ENCODE data around the gene DVL2. TPM values are rescaled to one million over a fixed set of nuclear protein-coding genes. Genes with fewer than 3 reads are reported as not detected.

The DVL2 gene
- total RNA-seq, 1 experiment from 2014 or later = 67.3 TPM

DNA sequence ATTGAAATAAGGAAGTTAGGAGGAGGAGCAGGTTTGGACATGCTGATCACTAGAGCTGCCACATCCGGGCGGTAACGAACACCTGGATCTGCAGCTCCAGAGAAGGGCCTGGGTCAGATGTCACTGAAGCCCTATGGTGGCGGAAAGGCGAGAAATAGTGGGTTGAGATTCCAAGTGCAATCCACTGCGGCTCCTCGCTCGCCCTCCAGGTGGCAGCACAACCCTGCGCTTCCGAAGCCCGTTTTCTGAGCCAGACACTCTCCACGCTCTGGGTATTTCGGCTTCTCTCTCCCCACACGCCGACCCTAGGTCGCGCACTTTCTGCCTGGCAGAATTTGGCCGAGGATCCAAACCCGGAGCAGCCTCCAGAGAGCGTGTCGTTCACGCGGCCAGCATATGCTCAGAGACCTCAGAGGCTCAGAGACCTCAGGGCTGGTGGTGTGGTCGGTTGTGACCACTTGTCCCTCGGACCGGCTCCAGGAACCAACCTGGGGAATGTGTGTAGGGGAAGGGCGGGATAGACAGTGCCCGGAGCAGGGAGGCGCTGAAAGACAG is 46.3 kb upstream of the DVL2 start (continued):
- TF ChIP-seq NFE2L1 (CRISPR knock-in tag; IDR thresholded peaks at IDR 0.05) (0 out of 2 replicates have a peak, but pooled peaks have one; percentile 72), ZNF121 (CRISPR knock-in tag; IDR thresholded peaks at IDR 0.05) (no peak), SMAD4 (CRISPR knock-in tag; IDR thresholded peaks at IDR 0.05) (no peak), CREB1 (CRISPR knock-in tag; IDR thresholded peaks at IDR 0.05) (no peak), TEAD1 (CRISPR knock-in tag; IDR thresholded peaks at IDR 0.05) (peak; percentile 90; the same call in 1 of the 2 replicates), ZNF232 (CRISPR knock-in tag; IDR thresholded peaks at IDR 0.05) (peak; percentile 69; the same call in 1 of the 2 replicates), GABPB1 (CRISPR knock-in tag; IDR thresholded peaks at IDR 0.05) (no peak), MYBL2 (CRISPR knock-in tag; IDR thresholded peaks at IDR 0.05) (peak; percentile 65), TEAD4 (CRISPR knock-in tag; IDR thresholded peaks at IDR 0.05) (no peak), ATF1 (CRISPR knock-in tag; IDR thresholded peaks at IDR 0.05) (no peak), RELA (CRISPR knock-in tag; IDR thresholded peaks at IDR 0.05; ENCODE audit: borderline replicate concordance) (no peak), JUN (CRISPR knock-in tag; IDR thresholded peaks at IDR 0.05) (no peak), NR3C1 (CRISPR knock-in tag; conservative IDR thresholded peaks at IDR 0.05; ENCODE audit: low read depth) (no peak), MXD4 (CRISPR knock-in tag; IDR thresholded peaks at IDR 0.05; ENCODE audit: borderline replicate concordance) (no peak), ZNF671 (CRISPR knock-in tag; IDR thresholded peaks at IDR 0.05) (no peak), JAZF1 (CRISPR knock-in tag; IDR thresholded peaks at IDR 0.05) (no peak), NFATC4 (CRISPR knock-in tag; IDR thresholded peaks at IDR 0.05) (no peak), ESRRA (CRISPR knock-in tag; IDR thresholded peaks at IDR 0.05; ENCODE audit: borderline replicate concordance) (no peak)
- TF ChIP-seq, protein P1, sequence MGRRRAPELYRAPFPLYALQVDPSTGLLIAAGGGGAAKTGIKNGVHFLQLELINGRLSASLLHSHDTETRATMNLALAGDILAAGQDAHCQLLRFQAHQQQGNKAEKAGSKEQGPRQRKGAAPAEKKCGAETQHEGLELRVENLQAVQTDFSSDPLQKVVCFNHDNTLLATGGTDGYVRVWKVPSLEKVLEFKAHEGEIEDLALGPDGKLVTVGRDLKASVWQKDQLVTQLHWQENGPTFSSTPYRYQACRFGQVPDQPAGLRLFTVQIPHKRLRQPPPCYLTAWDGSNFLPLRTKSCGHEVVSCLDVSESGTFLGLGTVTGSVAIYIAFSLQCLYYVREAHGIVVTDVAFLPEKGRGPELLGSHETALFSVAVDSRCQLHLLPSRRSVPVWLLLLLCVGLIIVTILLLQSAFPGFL (CRISPR knock-in tag; IDR thresholded peaks at IDR 0.05; ENCODE audit: borderline replicate concordance) = no peak
- TF ChIP-seq, protein P2, sequence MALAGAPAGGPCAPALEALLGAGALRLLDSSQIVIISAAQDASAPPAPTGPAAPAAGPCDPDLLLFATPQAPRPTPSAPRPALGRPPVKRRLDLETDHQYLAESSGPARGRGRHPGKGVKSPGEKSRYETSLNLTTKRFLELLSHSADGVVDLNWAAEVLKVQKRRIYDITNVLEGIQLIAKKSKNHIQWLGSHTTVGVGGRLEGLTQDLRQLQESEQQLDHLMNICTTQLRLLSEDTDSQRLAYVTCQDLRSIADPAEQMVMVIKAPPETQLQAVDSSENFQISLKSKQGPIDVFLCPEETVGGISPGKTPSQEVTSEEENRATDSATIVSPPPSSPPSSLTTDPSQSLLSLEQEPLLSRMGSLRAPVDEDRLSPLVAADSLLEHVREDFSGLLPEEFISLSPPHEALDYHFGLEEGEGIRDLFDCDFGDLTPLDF (CRISPR knock-in tag; IDR thresholded peaks at IDR 0.05) = no peak
- TF ChIP-seq, protein P3, sequence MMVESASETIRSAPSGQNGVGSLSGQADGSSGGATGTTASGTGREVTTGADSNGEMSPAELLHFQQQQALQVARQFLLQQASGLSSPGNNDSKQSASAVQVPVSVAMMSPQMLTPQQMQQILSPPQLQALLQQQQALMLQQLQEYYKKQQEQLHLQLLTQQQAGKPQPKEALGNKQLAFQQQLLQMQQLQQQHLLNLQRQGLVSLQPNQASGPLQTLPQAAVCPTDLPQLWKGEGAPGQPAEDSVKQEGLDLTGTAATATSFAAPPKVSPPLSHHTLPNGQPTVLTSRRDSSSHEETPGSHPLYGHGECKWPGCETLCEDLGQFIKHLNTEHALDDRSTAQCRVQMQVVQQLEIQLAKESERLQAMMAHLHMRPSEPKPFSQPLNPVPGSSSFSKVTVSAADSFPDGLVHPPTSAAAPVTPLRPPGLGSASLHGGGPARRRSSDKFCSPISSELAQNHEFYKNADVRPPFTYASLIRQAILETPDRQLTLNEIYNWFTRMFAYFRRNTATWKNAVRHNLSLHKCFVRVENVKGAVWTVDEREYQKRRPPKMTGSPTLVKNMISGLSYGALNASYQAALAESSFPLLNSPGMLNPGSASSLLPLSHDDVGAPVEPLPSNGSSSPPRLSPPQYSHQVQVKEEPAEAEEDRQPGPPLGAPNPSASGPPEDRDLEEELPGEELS (CRISPR knock-in tag; IDR thresholded peaks at IDR 0.05) = no peak
- TF ChIP-seq, protein P4, sequence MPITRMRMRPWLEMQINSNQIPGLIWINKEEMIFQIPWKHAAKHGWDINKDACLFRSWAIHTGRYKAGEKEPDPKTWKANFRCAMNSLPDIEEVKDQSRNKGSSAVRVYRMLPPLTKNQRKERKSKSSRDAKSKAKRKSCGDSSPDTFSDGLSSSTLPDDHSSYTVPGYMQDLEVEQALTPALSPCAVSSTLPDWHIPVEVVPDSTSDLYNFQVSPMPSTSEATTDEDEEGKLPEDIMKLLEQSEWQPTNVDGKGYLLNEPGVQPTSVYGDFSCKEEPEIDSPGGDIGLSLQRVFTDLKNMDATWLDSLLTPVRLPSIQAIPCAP (CRISPR knock-in tag; IDR thresholded peaks at IDR 0.05) = peak; percentile 52; the same call in 1 of the 2 replicates
- TF ChIP-seq, protein P5, sequence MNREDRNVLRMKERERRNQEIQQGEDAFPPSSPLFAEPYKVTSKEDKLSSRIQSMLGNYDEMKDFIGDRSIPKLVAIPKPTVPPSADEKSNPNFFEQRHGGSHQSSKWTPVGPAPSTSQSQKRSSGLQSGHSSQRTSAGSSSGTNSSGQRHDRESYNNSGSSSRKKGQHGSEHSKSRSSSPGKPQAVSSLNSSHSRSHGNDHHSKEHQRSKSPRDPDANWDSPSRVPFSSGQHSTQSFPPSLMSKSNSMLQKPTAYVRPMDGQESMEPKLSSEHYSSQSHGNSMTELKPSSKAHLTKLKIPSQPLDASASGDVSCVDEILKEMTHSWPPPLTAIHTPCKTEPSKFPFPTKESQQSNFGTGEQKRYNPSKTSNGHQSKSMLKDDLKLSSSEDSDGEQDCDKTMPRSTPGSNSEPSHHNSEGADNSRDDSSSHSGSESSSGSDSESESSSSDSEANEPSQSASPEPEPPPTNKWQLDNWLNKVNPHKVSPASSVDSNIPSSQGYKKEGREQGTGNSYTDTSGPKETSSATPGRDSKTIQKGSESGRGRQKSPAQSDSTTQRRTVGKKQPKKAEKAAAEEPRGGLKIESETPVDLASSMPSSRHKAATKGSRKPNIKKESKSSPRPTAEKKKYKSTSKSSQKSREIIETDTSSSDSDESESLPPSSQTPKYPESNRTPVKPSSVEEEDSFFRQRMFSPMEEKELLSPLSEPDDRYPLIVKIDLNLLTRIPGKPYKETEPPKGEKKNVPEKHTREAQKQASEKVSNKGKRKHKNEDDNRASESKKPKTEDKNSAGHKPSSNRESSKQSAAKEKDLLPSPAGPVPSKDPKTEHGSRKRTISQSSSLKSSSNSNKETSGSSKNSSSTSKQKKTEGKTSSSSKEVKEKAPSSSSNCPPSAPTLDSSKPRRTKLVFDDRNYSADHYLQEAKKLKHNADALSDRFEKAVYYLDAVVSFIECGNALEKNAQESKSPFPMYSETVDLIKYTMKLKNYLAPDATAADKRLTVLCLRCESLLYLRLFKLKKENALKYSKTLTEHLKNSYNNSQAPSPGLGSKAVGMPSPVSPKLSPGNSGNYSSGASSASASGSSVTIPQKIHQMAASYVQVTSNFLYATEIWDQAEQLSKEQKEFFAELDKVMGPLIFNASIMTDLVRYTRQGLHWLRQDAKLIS (CRISPR knock-in tag; IDR thresholded peaks at IDR 0.05; ENCODE audit: borderline replicate concordance) = peak; percentile 60; the same call in 1 of the 2 replicates
- TF ChIP-seq, protein P6, sequence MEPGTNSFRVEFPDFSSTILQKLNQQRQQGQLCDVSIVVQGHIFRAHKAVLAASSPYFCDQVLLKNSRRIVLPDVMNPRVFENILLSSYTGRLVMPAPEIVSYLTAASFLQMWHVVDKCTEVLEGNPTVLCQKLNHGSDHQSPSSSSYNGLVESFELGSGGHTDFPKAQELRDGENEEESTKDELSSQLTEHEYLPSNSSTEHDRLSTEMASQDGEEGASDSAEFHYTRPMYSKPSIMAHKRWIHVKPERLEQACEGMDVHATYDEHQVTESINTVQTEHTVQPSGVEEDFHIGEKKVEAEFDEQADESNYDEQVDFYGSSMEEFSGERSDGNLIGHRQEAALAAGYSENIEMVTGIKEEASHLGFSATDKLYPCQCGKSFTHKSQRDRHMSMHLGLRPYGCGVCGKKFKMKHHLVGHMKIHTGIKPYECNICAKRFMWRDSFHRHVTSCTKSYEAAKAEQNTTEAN (CRISPR knock-in tag; IDR thresholded peaks at IDR 0.05) = 0 out of 2 replicates have a peak, but pooled peaks have one; percentile 86
- TF ChIP-seq, protein P7, sequence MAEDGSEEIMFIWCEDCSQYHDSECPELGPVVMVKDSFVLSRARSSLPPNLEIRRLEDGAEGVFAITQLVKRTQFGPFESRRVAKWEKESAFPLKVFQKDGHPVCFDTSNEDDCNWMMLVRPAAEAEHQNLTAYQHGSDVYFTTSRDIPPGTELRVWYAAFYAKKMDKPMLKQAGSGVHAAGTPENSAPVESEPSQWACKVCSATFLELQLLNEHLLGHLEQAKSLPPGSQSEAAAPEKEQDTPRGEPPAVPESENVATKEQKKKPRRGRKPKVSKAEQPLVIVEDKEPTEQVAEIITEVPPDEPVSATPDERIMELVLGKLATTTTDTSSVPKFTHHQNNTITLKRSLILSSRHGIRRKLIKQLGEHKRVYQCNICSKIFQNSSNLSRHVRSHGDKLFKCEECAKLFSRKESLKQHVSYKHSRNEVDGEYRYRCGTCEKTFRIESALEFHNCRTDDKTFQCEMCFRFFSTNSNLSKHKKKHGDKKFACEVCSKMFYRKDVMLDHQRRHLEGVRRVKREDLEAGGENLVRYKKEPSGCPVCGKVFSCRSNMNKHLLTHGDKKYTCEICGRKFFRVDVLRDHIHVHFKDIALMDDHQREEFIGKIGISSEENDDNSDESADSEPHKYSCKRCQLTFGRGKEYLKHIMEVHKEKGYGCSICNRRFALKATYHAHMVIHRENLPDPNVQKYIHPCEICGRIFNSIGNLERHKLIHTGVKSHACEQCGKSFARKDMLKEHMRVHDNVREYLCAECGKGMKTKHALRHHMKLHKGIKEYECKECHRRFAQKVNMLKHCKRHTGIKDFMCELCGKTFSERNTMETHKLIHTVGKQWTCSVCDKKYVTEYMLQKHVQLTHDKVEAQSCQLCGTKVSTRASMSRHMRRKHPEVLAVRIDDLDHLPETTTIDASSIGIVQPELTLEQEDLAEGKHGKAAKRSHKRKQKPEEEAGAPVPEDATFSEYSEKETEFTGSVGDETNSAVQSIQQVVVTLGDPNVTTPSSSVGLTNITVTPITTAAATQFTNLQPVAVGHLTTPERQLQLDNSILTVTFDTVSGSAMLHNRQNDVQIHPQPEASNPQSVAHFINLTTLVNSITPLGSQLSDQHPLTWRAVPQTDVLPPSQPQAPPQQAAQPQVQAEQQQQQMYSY (CRISPR knock-in tag; IDR thresholded peaks at IDR 0.05) = peak; percentile 97
